ENCODE measurements around the gene SLC27A4.

SLC27A4 gene

GRCh38 chr9:128390150-128390812, 50.0 kb downstream of the SLC27A4 start:
- DNase-seq = peak in 5 of 51 donors; percentile 21 to 79 (median 55)

- peak in 26 of 51 donors; percentile 28 to 79 (median 58) for DNase-seq
These were observed 50.7 kb downstream of the SLC27A4 start for GRCh38 chr9:128390813-128391711.

DNA sequence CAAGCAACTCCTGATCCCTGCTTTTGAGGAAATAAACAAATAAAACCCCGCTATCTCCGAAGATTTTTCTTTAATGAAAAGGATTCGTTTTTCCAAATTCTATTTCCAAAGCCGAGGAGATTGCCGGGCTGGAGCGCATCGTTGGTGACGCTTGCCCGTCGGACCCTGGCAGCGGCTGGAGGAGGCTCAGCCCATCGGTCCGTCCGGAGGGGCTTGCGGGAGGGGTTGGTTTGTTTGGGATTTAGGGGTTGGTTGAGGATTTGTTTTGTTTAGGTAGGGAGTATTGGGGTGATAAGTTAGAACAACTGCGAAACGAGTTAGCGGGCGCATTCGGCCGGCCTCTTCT, 51.6 kb downstream of the SLC27A4 start:
- no peak for DNase-seq

- DNase-seq = peak in 1 of 51 donors; percentile 47
These were observed 52.2 kb downstream of the SLC27A4 start for GRCh38 chr9:128392302-128393144.

DNA sequence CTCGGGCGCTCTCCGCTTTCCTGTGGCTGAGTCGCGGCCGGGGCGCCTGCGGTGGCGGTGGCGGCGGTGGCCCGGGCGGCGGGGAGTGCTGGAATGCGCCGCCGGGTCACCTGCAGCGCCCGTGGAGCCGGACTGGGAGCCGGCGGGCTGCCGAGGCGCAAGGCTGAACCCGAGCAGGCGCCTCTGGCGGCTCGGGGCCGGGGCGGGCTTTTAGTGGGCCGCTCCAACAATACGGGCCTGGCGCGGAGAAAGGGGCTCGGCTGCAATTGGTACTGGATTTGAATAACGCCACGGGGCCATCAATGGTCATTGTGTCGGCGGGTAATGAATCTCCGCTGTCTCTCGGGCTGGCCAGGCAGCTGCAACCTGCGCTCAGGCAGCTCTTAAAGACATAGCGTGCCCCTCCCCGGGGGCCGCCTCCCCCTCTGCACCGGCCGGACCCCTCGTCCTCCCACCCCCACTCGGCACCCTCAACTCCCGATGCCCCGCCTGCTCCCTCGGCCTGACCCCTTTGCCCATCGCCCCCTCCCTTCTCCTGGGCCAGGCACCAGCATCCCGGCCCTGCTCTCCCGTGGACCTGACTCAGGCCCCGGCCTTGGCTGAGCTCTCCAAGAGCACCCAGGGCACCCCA, 52.9 kb downstream of the SLC27A4 start:
- DNase-seq = peak in 42 of 51 donors; percentile 22 to 97 (median 80)

DNA sequence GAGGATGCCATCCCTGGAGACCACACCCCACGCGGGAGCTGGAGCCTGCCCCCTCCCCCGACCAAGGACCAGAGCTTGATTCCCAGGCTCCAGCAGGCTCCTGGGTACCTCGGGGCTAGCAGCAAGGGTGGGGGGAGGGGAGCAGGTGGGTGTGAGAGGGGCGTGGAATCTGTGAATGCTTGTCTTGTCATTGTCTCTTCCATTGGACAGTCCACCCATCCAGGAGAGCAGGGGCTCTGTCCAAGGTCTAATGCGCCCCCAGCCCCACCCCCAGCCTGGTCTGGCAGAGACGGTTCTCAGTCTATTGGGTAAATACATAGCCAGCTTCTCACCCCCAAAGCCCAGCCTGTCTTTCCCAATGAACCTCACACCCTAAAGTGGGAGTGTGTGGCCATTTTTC, 53.6 kb downstream of the SLC27A4 start:
- DNase-seq = peak in 5 of 51 donors; percentile 57 to 83 (median 67)

GRCh38 chr9:128394379-128395168, 54.2 kb downstream of the SLC27A4 start:
- peak in 28 of 51 donors; percentile 19 to 82 (median 51) for DNase-seq

DNA sequence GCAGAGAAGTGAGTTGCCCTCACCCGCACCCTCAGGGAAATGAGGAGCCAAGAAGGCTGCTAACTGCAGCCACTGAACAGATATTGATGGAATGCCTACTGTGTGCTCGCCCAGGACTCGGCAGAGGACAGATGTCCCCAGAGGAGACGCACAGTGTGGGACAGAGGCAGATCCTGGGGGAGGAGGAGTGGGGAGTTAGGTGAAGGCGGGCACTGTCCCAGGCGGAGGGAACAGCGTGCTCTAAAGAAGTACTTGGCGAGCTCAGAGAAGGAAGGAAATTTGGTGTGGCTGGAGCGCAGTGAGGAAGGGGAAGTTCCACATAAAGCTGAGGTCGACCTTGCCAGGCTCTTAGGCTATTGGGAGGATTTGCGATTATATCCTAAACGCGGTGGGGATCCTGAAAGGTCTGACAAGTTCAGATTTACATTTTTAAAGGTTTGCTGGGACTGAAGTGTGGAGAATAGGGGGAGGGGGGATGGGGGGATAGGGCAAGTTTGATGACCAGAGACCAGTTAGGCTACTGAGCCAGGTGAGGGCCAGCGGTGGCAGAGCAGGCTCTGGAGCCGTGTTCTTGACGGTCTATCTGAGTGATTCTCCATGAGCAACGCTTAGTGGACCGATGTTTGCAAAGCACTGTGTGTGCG, 56.8 kb downstream of the SLC27A4 start:
- peak in 3 of 51 donors; percentile 25 to 41 (median 27) for DNase-seq

DNA sequence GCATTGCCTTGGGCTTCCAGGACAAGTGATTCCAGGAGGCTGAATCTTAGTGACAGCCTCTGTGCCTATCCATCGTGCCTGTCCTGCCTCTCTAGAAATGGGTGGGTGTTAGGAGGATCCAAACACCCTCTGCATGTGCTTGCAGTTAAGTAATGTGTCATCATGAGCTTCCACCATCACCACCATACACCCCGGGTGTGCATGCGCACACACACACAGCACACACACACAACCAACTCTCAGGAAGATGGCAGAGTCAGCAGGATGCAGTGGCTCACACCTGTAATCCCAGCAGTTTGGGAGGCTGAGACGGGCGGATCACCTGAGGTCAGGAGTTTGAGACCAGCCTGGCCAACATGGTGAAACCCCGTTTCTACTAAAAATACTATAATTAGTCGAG, 57.5 kb downstream of the SLC27A4 start:
- DNase-seq = peak in 1 of 51 donors; percentile 40

DNA sequence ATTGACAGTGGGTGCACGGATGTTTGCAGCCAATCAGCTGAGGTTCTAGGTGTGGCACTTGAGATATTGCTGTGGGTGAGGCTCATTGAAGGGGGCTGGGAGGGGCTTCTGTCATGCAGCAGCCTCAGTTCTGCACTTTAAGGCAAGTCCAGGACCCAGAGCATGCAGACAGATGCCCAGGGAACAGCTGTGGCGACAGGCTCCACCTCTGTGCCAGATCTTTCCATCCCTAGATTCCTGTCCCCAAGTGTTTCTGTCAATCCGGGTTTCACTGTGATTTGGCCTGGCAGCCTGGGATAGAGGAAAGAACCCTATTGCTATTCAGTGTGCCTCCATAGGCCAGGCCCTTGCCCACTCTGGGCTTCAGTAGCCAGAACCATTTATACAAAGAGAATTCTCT, 59.5 kb downstream of the SLC27A4 start:
- no peak for DNase-seq

GRCh38 chr9:128404560-128404959, 64.2 kb downstream of the SLC27A4 start:
- DNase-seq = peak in 1 of 51 donors; percentile 47

GRCh38 chr9:128405077-128405779, 64.9 kb downstream of the SLC27A4 start:
- peak in 14 of 51 donors; percentile 36 to 67 (median 52) for DNase-seq

DNA sequence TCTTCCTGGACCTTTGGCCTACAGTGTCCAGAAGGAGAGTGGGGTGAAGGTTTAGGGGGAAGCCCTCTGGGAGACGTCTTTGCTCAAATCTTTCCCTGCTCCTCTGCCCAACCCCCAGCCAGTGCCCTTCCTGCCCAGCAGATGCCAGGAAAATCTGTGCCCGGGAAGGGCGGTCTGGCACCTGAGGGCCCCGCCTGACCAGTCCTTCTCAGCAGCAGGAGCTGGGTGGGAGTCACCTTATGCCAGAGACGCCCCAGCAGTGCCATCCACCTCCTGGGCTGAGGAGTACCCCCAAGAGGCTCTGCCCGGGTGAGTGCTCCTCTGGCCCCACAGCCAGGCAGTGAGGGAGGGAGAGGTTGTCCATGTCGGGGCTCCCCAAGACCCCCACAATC, 65.4 kb downstream of the SLC27A4 start:
- DNase-seq = no peak

- DNase-seq = peak in 1 of 51 donors; percentile 16
These were observed 66.6 kb downstream of the SLC27A4 start for GRCh38 chr9:128406848-128407391.

GRCh38 chr9:128408963-128409431, 68.7 kb downstream of the SLC27A4 start:
- peak in 42 of 51 donors; percentile 32 to 94 (median 82) for DNase-seq

- DNase-seq = peak in 1 of 51 donors; percentile 53
These were observed 69.1 kb downstream of the SLC27A4 start for GRCh38 chr9:128409450-128409849.

- peak in 19 of 51 donors; percentile 16 to 63 (median 46) for DNase-seq
These were observed 69.7 kb downstream of the SLC27A4 start for GRCh38 chr9:128409978-128410377.
